Colonic mucosa (tissue), 4 donors: ENCODE data around the gene EXOSC5. TPM values are rescaled to one million over a fixed set of nuclear protein-coding genes. Genes with fewer than 3 reads are reported as not detected.
"Not testable (repeated sequence)": the region's sequence is repeated elsewhere in the genome, so short reads cannot be mapped to it uniquely, and the experiment has no call there.

Source experiments
- DNase-seq: peaks from one replicate; pipeline ENCODE4 v3.0.0-alpha.2; 2020
- H3K27ac ChIP-seq: fragments of 200-600 bp; one replicate; pipeline ENCODE4 v1.8.0; 2021
- H3K27me3 ChIP-seq: fragments of 200-600 bp; one replicate; pipeline ENCODE4 v1.8.0; 2021
- H3K36me3 ChIP-seq: fragments of 200-600 bp; one replicate; pipeline ENCODE4 v1.8.0; 2021
- H3K4me1 ChIP-seq: fragments of 200-600 bp; one replicate; pipeline ENCODE4 v1.8.0; 2021; ENCODE audit warnings: mild to moderate bottlenecking
- H3K4me3 ChIP-seq: fragments of 200-600 bp; one replicate; pipeline ENCODE4 v1.8.0; 2021
- H3K9ac ChIP-seq, 2 donors: one replicate each; pipeline ENCODE4 v1.7.0; 2013; ENCODE audit warnings: control low read depth in 2 of 2, low read depth in 2 of 2, low read length in 2 of 2
- H3K9me3 ChIP-seq: fragments of 200-600 bp; one replicate; pipeline ENCODE4 v1.8.0; 2021
- CTCF ChIP-seq: fragments of 200-600 bp; IDR thresholded peaks from one replicate; pipeline ENCODE4 v1.8.0; 2022; ENCODE audit warnings: antibody characterized with exemption, mild to moderate bottlenecking
- intact Hi-C: fragments of 100-400 bp; cut with DNase I; formaldehyde crosslinking; loops from one replicate; pipeline ENCODE4 v1.14.1; 2022
- total RNA-seq, 2 donors: library from RNA; stranded (reverse); fragmentation: NEBNext Ultra II Directional in 1 of 2; extraction: Animal tissue kit (Norgen Biotek cat#: 25700) in 1 of 2; gene quantifications; one replicate each; pipeline ENCODE4 v1.2.1, GENCODE V29; 2021
- donor health status: healthy.
- donor health status: DM: no; HTN: no; CAD: no.
- donor health status: DM: no; HTN: no; CAD: no.

The EXOSC5 gene
- total RNA-seq, 2 donors from 2014 or later = 11.5 to 33.5 TPM

- no peak overlapping the region for H3K27ac ChIP-seq
- intact Hi-C loops = no loop called here
- no peaks in the 10 kb centered on the region for H3K9me3 ChIP-seq
- no peak for TF ChIP-seq CTCF
- no peaks in the 10 kb centered on the region for H3K36me3 ChIP-seq
- no peaks in the 10 kb centered on the region for H3K4me1 ChIP-seq
- no peak for DNase-seq
- no peaks in the 10 kb centered on the region for H3K27me3 ChIP-seq
- no peak overlapping the region for H3K4me3 ChIP-seq
- no peak overlapping the region for H3K9ac ChIP-seq
Measured at GRCh38 chr19:41412953-41413352, 15.8 kb upstream of the EXOSC5 start.

- intact Hi-C loops = no loop called here
Measured at GRCh38 chr19:41411968-41412265, 14.8 kb upstream of the EXOSC5 start.

GRCh38 chr19:41411100-41411967 is 14.2 kb upstream of the EXOSC5 start:
- intact Hi-C loops = no loop called here
- H3K4me3 ChIP-seq = no peak overlapping the region
- no peak overlapping the region for H3K27ac ChIP-seq
- H3K36me3 ChIP-seq = no peaks in the 10 kb centered on the region
- H3K9me3 ChIP-seq = no peaks in the 10 kb centered on the region
- no peak overlapping the region for H3K9ac ChIP-seq
- no peak for DNase-seq
- TF ChIP-seq CTCF = no peak
- H3K27me3 ChIP-seq = no peaks in the 10 kb centered on the region
- no peaks in the 10 kb centered on the region for H3K4me1 ChIP-seq

More at GRCh38 chr19:41411968-41412265, 14.8 kb upstream of the EXOSC5 start:
- Histone ChIP-seq H3K9ac (no peak overlapping the region), H3K36me3 (no peaks in the 10 kb centered on the region), H3K9me3 (no peaks in the 10 kb centered on the region), H3K4me1 (no peaks in the 10 kb centered on the region), H3K27ac (no peak overlapping the region), H3K4me3 (no peak overlapping the region), H3K27me3 (no peaks in the 10 kb centered on the region)
- no peak for TF ChIP-seq CTCF
- DNase-seq = no peak

GRCh38 chr19:41410336-41411054 is 13.3 kb upstream of the EXOSC5 start:
- Histone ChIP-seq H3K9me3 (no peaks in the 10 kb centered on the region), H3K27ac (no peak overlapping the region), H3K36me3 (no peaks in the 10 kb centered on the region), H3K9ac (no peak overlapping the region), H3K27me3 (no peaks in the 10 kb centered on the region), H3K4me1 (no peaks in the 10 kb centered on the region), H3K4me3 (no peak overlapping the region)
- TF ChIP-seq CTCF = no peak
- intact Hi-C loops = no loop called here
- no peak for DNase-seq

GRCh38 chr19:41409288-41409687 is 12.1 kb upstream of the EXOSC5 start:
- H3K9ac ChIP-seq = no peak overlapping the region
- no peaks in the 10 kb centered on the region for H3K4me1 ChIP-seq
- H3K36me3 ChIP-seq = no peaks in the 10 kb centered on the region

GRCh38 chr19:41408846-41409245 is 11.7 kb upstream of the EXOSC5 start:
- H3K9me3 ChIP-seq, H3K4me3 ChIP-seq, DNase-seq, H3K27me3 ChIP-seq, H3K27ac ChIP-seq, intact Hi-C loops, H3K4me1 ChIP-seq, H3K9ac ChIP-seq, H3K36me3 ChIP-seq: not testable (repeated sequence)

More at GRCh38 chr19:41409288-41409687, 12.1 kb upstream of the EXOSC5 start:
- no peaks in the 10 kb centered on the region for H3K27me3 ChIP-seq
- H3K4me3 ChIP-seq = no peak overlapping the region
- no peaks in the 10 kb centered on the region for H3K9me3 ChIP-seq
- peak overlapping the region; percentile 25 for H3K27ac ChIP-seq
- intact Hi-C loops = no loop called here
- DNase-seq = peak; percentile 55
- TF ChIP-seq CTCF = no peak
